ENCODE measurements around the gene EPAS1.

DNA sequence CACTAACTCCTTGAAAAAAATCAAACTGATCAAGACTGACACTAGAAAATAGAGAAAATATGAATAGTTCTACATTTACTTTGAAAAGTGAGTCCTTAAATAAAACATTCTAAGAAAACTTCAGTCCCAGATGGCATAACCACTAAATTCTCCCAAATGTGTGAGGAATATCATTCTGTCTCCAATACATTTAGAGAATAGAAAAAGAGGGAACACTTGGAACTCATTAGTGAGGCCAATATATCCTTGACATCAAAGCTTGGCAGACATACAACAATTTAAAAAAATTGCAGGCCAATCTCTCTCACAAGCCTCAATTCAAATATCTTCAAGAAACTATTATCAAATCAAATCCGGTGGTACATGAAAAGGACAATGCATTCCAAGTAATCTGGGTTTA lies 102.8 kb downstream of the EPAS1 start:
- TF ChIP-seq, protein P1, sequence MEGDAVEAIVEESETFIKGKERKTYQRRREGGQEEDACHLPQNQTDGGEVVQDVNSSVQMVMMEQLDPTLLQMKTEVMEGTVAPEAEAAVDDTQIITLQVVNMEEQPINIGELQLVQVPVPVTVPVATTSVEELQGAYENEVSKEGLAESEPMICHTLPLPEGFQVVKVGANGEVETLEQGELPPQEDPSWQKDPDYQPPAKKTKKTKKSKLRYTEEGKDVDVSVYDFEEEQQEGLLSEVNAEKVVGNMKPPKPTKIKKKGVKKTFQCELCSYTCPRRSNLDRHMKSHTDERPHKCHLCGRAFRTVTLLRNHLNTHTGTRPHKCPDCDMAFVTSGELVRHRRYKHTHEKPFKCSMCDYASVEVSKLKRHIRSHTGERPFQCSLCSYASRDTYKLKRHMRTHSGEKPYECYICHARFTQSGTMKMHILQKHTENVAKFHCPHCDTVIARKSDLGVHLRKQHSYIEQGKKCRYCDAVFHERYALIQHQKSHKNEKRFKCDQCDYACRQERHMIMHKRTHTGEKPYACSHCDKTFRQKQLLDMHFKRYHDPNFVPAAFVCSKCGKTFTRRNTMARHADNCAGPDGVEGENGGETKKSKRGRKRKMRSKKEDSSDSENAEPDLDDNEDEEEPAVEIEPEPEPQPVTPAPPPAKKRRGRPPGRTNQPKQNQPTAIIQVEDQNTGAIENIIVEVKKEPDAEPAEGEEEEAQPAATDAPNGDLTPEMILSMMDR (conservative IDR thresholded peaks at IDR 0.05; ENCODE audit: low read depth, low read length), result no peak
- TF ChIP-seq EZH2 (IDR thresholded peaks at IDR 0.05; ENCODE audit: low read length, unreplicated experiment) (no peak), EZH2phosphoT487 (IDR thresholded peaks at IDR 0.05; ENCODE audit: borderline replicate concordance, low read length) (no peak)
